ENCODE data around the gene NEURL1B.

GRCh38 chr5:172646716-172647285 lies 5.7 kb downstream of the NEURL1B start:
- no peak for TF ChIP-seq EZH2 (IDR thresholded peaks at IDR 0.05)
- no peak for TF ChIP-seq POLR2AphosphoS5 (IDR thresholded peaks at IDR 0.05; ENCODE audit: borderline replicate concordance, low read depth, low read length)
- TF ChIP-seq FOXP2 (optimal IDR thresholded peaks at IDR 0.05; ENCODE audit: control extremely low read depth, extremely low read length, insufficient read depth), result no peak

Data from SK-N-MC (cell line).